DMS53 (cell line): ENCODE results near the gene NEK4.

Experiments
- DNase-seq: peaks from one replicate; lab custom pipeline; 2025; lab: John Stamatoyannopoulos, UW

NEK4 gene

GRCh38 chr3:52792961-52793695 lies 22.4 kb upstream of the NEK4 start:
- no peak for DNase-seq

- no peak for DNase-seq
These were observed 21.7 kb upstream of the NEK4 start for GRCh38 chr3:52792413-52792812.

GRCh38 chr3:52791928-52792327 lies 21.2 kb upstream of the NEK4 start:
- no peak for DNase-seq

- DNase-seq: no peak
These were observed 20.6 kb upstream of the NEK4 start for GRCh38 chr3:52791366-52791765.

GRCh38 chr3:52790741-52791140 lies 20.0 kb upstream of the NEK4 start:
- DNase-seq: no peak

GRCh38 chr3:52790337-52790736 lies 19.6 kb upstream of the NEK4 start:
- no peak for DNase-seq

- no peak for DNase-seq
These were observed 19.0 kb upstream of the NEK4 start for GRCh38 chr3:52789746-52790040.

GRCh38 chr3:52788890-52789745 lies 18.4 kb upstream of the NEK4 start:
- no peak for DNase-seq

- DNase-seq: no peak
These were observed 17.2 kb upstream of the NEK4 start for GRCh38 chr3:52787672-52788625.

- DNase-seq: no peak
These were observed 16.5 kb upstream of the NEK4 start for GRCh38 chr3:52787246-52787645.

GRCh38 chr3:52786330-52787215 lies 15.8 kb upstream of the NEK4 start:
- no peak for DNase-seq

GRCh38 chr3:52784931-52785590 lies 14.3 kb upstream of the NEK4 start:
- DNase-seq: no peak

GRCh38 chr3:52784021-52784621 lies 13.4 kb upstream of the NEK4 start:
- no peak for DNase-seq

GRCh38 chr3:52783211-52783555 lies 12.4 kb upstream of the NEK4 start:
- DNase-seq: no peak

GRCh38 chr3:52782412-52783210 lies 11.9 kb upstream of the NEK4 start:
- no peak for DNase-seq

GRCh38 chr3:52781741-52782140 lies 11.0 kb upstream of the NEK4 start:
- DNase-seq: peak; percentile 46

- no peak for DNase-seq
These were observed 9.3 kb upstream of the NEK4 start for GRCh38 chr3:52779837-52780585.

GRCh38 chr3:52779011-52779836 lies 8.5 kb upstream of the NEK4 start:
- no peak for DNase-seq
